DMS79 (cell line): ENCODE data around the gene PLEKHF1.
"Not testable (repeated sequence)": the region's sequence is repeated elsewhere in the genome, so short reads cannot be mapped to it uniquely, and the experiment has no call there.

ENCODE experiments used
- DNase-seq: peaks from one replicate; lab custom pipeline; 2025; lab: John Stamatoyannopoulos, UW

PLEKHF1 gene

DNA sequence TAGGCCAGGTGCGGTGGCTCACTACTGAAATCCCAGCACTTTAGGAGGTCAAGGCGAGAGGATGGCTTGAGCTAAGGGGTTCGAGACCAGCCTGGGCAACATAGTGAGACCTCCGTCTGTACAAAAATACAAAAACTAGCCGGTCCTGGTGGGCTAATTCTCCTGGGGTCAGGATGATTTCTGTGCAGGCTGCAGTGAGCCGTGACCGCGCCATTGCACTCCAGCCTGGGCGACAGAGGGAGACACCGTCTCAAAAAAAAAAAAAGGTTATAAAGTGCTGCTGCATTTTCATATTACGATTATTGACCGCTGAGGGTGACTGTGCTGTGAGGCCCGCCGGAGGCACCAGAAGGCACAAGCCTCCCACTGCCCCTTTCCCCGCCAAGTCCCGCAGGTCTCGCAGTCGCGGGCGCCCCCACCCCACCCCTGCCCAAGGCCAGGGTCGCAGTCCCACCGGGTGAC, 477 bp upstream of the PLEKHF1 start:
- no peak for DNase-seq

DNA sequence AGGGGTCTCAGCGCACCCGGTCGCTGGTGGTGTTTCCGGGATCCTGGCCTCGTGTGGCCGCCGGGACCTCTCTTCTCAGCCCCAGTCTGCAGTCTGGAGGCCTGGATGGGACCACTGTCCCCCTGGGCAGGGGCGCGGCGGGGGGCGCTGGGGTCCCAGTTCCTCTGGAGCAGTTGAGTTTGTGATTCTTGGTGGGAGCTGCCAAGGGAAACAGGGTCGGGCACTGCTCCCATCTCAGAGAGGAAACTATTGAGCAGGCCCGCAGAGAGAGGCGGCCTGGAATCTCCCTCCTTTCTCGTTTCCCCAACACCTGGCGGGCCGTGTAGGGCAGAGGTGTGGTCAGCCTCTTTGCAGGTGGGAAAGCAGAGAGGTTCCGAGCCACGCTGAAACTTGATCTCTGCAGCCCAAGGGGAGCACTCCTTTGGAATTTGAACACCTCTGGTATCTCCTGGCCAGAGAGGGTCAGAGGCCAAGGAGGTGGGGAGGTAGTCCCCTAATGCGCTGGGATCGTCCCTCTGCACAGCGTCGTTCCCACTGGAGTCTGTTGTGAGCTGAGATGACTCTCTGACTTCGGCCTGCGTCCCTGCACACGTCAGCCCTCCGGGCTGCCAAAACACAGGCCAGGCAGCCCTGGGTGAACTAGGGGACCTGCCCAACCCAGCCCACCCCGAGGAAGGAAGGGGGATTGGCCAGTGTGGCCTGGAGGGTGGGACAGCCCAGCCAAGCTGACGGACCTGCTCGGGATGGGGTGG, 741 bp downstream of the PLEKHF1 start:
- peak; percentile 4 for DNase-seq

DNA sequence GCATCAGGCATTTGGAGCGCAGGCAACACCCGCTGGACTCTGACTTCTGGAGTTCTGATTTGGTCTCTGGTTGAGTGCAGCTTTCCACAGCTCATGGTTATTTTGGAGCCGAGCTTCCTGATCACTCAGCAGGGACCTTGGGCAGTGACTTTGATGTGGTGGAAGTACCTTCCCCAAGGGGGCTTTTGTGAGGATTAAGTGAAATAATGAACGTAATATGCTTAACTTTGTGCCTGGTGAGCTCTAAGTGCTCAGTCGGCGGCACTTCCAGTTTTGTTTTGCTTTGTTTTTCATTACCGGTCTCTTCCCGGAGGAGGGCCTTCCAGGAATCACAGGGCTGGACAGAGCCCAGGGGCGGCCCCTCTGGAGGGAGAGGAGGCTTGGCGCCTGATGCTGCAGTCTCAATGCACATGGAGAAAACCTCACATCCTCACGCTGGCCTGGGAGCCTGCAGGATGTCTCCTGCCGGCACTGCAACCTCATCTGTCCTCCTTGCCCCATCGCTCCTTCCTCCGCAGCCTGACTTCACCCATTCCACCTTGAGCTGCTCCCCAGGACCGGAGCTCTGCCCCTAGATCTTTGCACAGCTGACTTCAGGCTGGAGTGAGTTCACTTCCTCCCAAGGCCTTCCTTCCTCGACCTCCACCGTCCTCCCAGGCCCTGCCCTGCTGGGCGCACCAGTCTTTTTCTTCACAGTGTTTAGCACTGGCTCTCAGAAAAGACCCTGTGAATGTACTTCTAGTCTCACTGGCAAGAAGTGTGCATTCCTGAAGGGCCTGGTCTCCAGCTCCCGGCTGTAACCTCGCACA, 1.5 kb downstream of the PLEKHF1 start:
- no peak for DNase-seq

DNA sequence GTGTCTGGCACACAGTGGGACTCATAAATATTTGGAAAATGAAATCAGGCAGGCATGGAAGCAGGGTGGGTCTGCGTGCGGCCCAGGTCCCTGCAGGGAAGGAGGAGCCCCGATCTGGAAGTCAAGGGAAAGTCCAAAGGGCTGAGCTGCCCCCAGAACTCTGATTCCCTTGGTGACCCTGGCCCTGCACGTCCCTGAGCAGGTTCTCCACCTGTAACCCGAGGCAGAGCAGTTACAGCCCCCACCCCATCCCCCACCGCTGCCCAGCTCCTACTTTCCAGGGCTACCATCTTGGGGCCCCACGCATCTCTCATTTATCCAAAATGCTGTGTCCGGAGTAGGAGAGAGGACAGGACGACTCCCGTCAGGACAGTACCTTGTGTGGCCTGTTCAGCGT, 2.1 kb downstream of the PLEKHF1 start:
- DNase-seq = no peak

DNA sequence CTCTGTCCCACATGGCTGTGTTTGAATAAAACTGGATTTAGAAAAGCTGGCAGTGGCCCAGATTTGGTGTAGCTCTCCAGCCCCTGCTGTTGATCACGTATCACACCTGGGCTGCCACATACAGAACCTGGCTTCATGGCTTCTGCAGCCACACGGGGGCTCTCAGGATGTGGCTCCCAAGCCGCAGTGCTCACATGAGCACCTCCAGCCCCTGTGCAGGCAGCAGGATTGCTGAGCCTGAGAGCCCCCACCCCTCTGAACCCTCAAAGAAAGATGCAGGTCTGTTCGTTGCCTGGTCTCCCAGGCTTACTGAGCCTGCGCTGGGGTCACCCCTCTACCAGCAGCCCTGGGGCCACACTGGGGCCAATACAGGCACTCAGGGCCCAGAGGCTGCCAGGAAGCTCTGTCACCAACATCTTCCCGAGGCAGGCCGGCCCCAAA, 2.7 kb downstream of the PLEKHF1 start:
- no peak for DNase-seq

DNA sequence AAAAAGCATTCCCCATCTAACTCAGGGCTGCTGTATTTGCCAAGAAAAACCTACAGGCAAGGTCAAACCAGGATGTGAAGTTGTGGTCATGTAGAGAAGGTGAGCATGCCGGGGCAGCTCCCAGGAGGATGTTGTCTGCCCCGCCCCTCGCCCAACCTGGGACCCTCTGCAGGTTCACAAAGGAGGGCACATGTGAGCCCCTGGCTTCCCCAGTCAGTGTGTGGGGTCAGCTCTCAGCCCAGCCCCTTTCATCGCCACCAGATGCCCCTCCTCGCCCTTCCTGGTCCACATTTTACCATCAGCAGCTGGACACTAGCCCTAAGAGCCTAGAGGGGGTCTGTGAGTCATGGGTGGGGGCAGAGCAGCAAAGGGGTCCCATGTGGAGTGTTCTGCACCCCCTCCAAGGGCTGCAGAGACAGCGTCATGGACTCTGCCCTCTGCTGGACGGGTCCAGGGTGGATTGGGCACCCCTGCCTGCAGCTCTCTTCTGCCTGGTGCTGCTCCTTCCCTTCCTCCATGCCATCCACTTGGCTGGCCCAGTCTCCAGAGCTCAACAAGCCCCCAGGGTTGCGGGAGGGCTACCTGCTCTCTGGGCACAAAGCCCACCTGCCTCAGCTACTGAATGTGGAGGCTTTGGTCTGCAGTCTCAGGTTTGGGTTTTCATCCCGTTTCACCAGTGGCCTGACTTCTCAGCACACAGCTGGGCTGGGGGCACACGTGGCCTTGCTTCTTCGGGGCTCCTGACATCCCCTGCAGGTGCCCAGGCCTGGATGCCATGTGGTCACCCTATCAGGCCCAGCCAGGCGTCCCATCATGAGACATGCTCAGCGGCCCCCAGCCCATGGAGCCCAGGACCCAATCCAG, 3.7 kb downstream of the PLEKHF1 start:
- DNase-seq = no peak

DNA sequence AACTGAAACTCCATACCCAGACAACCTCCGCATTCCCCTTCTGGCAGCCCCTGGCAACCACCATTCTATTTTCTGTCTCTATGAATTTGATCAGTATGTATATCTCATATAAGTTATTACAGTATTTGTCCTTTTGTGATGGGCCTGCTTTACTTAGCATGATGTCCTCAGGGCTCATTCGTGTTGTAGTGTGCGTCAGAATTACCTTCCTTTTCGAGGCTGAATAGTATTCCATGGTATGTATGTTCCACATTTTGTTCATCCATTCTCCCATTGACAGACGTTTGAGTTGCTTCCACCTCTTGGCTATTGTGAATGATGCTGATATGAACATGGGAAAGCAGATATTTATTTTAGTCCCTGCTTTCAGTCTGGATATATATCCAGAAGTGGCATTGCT, 5.0 kb downstream of the PLEKHF1 start:
- no peak for DNase-seq

DNA sequence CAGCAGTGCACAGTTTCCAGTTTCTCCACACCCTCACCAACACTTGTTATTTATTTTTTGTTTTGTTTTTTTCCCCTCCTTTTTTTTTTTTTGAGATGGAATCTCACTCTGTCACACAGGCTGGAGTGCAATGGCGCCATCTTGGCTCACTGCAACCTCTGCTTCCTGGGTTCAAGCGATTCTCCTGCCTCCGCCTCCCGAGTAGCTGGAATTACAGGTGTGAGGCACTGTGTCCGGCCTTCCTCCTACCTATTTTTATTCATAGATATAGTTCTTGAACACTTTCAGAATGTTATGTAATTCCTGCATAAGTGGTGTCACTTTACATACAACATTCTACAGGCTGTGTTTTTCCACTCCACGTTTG, 5.7 kb downstream of the PLEKHF1 start:
- DNase-seq = not testable (repeated sequence)

DNA sequence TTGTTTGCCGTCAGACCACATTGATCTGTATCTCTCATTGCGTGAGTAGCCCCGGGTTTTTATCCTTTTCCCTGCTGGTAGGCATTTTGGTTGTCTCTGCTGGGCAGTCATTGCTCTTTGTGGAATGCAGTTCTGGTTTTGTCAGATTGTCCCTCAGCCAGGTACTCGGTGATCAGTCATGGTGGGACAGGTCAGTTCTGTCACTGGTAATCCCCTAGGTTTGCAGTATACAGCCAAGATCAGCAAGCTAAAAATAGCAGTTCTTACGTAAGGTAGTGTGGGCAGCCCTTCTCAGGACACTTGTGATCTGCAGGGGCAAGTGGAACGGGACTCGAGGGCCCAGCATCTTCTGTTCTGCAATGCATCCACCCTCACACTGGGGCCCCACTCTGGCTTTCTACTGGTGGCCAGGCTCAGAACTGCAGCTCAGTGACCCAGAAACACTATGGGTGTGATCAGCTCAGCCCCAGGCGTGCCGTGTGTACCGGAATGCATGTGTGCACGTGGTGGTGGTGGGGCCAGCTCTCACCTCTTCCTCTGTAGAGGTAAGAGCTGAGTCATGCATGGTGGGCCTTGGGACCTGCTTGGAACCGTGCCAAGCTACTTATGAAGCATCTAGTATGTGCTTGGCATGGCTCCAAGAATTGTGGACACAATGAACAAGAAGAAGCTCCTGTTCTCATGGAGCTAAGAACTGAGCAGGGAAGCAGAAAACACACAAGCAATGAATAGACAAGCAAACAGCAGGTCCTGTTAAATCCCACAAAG, 6.3 kb downstream of the PLEKHF1 start:
- DNase-seq = peak; percentile 15

DNA sequence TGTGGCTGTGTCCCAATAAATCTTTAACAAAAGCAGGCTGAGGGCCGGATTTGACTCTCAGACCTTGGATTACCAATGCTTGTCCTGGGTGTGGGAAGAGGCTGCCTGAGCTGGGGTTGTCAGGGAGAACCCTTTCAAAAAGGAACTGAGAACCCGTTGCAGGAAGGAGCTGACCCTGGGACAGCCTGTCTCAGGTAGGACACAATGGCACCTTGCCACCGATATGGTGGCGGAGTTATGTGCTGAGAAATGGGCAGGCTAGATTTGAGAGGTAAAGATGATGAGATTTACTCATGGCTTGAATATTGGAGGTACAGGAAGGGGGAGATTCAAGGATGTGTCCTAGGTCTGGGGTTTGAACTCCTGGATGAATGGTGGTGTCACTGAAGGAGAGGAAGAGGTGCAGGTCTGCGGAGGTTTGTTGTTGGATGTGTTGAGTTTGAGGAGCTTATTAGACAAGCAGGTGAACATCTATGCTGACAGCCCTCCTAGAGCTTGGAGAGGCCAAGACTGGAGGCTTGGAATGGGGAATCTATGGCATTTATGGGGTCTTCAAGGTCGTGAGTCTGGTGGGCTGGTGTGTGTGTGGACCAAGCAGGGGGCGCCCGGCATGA, 7.2 kb downstream of the PLEKHF1 start:
- no peak for DNase-seq

DNA sequence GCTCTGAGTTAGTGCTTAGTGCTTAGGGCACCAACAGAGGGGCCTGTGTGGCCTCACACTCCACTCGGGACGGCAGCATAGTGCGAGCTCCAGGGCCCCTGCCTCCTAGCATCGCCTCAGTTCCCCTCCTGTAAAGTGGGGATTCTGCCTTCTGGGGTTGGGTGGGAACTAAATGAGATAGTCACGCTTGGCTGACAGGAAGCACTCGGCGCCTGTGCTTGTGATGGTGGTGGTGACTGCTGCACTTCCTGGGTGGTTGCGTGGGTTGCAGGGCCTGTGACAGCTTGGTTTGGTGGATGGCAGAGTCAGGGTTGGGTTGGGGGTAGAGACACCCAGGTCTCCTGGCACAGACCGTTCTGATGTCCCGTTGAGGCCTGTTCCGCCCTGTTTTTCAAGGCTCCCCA, 7.7 kb downstream of the PLEKHF1 start:
- no peak for DNase-seq

DNA sequence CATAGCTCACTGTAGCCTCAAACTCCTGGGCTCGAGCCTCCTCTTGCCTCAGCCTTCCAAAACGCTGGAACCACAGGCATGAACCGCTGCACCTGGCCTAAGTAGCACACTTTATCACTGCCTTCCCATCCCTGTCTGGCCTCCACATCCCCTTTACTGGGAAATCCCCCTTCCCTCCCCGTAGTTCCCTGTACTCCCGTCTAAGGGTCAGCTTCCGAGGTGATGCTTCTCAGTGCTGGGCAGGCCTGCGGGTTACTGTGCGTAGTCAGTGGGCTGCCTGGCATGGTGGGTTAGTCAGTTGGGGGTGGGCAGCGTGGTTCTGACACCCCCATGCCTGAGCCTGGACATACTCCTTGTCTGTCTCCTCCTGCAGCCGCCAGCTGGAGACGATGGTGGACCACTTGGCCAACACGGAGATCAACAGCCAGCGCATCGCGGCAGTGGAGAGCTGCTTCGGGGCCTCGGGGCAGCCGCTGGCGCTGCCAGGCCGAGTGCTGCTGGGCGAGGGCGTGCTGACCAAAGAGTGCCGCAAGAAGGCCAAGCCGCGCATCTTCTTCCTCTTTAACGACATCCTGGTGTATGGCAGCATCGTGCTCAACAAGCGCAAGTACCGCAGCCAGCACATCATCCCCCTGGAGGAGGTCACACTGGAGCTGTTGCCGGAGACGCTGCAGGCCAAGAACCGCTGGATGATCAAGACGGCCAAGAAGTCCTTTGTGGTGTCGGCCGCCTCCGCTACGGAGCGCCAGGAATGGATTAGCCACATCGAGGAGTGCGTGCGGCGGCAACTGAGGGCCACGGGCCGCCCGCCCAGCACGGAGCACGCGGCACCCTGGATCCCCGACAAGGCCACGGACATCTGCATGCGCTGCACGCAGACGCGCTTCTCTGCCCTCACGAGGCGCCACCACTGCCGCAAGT, 8.4 kb downstream of the PLEKHF1 start:
- no peak for DNase-seq

DNA sequence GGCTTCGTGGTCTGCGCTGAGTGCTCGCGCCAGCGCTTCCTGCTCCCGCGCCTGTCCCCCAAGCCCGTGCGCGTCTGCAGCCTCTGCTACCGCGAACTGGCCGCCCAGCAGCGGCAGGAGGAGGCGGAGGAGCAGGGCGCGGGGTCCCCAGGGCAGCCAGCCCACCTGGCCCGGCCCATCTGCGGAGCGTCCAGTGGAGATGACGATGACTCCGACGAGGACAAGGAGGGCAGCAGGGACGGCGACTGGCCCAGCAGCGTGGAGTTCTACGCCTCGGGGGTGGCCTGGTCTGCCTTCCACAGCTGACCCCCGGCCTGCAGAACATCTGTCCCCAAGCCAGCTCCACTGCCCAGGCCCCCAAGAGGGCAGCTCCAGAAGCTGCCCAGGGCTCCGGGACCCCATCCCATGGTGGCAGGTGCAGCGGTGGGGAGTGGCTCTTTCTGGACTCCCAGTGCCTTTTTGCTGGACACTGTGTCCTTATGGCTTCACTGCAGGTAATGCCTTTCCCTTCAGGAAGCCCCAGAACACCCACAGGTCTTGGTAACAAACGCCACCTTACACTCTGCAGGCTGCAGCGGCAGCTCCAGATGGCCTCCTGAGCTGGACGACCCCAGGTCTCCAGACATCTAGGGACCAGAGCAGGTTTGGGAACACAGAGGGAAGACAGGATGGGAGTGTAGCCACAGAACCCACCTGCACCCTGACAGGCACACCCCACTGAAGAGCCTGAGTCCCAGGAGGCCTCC, 9.3 kb downstream of the PLEKHF1 start:
- DNase-seq = no peak

DNA sequence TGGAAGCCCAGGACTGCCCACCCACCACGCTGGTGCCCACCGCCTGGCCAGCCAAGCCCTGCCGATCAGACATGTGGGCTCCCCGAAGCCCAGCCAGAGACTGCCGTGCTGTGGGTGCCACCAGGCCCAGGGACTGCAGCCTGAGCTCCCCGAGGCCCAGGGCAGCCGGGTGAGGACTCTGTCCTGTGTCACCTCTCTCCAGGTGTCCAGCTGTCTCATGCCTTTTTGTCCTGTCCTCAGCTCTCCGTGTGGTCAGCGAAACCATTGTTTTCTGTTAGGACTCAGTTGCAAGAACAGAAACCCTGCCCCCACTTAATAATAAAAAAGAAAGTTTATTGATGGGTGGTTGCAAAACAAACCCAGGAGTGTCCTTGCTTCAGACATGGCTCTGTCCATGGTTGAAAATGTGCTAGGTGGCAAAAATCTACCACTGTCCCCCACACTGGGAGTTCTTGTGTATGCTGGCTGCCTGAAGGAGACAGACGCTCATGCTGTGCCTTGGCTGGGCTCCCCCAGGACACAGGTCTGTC, 9.9 kb downstream of the PLEKHF1 start:
- no peak for DNase-seq

DNA sequence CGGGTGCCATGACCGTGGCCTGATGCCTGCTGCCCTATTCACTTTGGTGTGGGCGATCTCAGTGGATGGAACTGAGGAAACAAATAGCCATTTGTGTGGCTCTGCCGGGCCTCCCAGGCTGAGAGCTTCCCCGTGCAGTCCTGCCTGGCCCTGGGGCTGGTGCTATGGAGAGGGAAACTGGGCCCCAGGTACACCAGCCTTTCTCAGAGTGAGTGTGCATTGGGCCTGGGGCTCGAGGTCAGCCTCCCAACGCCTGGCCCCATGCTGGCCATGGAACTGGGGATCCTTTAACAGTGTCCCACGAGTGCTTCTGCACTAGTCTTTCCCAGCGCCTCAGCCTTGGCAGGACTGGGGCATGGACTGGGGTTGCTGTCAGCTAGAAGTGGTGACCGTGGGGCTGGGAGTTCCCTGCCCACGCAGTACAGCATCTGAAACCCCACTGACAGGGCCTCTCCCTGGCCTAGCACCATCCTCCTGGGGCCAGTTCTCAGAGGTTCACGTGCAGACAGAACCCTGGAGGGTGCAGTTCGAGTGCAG, 10.5 kb downstream of the PLEKHF1 start:
- DNase-seq = no peak

DNA sequence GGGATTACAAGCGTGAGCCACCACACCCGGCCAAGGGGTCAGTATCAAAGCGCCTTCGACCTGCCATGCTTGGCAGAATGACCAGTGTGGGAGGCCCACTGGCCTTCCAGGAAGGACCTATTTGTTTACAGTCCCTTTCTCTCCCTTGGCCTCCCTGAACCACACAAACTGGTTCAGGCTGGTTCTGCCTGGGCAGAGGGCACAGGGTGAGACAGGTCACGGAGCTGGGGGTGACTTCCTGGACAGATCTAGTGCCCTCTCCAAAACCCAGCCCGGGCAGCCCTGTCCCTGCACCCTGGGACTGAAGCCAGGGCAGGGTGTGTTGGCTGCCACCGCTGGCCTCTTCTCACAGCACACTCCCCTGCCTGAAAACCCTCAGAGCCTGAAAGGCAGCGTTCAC, 11.3 kb downstream of the PLEKHF1 start:
- no peak for DNase-seq

DNA sequence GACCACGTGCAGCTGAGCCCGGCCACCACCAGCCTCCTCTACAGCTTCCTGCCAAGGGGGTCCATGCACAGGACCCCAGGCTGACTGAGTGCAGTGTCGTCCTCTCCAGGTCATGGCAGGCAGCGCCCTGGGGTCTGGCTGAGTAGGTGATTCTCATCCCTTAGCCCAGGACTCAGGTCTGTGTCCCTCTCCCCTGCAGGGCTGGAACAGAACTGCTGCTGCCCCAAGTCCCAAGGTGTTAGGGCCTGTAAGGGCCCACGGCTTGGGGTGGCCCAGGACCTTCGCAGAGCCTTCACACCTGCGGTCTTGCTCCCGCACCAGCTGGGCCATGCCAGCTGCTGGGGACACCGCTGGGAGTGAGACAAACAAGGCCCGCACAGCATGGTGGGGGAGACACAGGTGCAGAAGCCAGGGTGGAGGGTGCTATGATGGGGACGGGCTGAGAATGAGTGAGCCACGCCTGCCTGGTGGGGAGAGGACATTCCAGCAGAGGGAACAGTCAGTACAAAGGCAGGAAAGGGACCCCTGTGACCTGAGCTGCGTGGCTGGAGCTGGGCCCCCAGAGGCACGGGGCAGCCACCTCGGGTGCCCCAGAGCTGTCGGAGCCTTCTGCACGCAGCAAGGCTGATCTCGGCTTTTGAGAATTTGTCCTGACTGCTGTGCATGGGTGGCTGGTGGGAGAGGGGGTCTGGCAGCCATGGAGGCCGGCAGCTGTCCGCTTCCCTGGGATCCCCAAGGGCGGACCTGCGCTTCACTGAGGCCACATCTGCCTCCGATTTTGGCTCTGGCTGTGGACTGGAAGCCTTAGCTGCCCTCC, 11.9 kb downstream of the PLEKHF1 start:
- DNase-seq = no peak
